ENCODE results near the gene ANP32A. TPM values are rescaled to one million over a fixed set of nuclear protein-coding genes. Genes with fewer than 3 reads are reported as not detected.

Gene ANP32A
- total RNA-seq, 1 experiment from 2014 or later, result 220 TPM

- intact Hi-C loops (cut with micrococcal nuclease), result no loop called here
- Histone ChIP-seq H3K27ac (ENCODE audit: low read depth, low read length) (no peak overlapping the region), H4K20me1 (ENCODE audit: insufficient read depth) (peaks cover 12% of the 10 kb centered on the region; the same call in 1 of the 2 replicates), H3K79me2 (ENCODE audit: insufficient read depth, low read length) (peaks cover 99% of the 10 kb centered on the region), H3K9me3 (ENCODE audit: control insufficient read depth in 1 of 2, insufficient read depth in 1 of 2, low read depth in 1 of 2, low read length in 2 of 2) (no peaks in the 10 kb centered on the region), H3K4me3 (replicated peaks in 1 of 2; ENCODE audit: low read depth in 1 of 2, low read length in 2 of 2) (no peak overlapping the region), H3K4me1 (ENCODE audit: control insufficient read depth in 1 of 2, insufficient read depth in 2 of 2, low read length in 2 of 2) (peaks cover 3 to 5% of the 10 kb centered on the region in 2 experiments; a peak in 2 of 4 replicates), H3K36me3 (ENCODE audit: control insufficient read depth in 1 of 2, insufficient read depth in 2 of 2, low read length in 2 of 2) (0 out of 4 replicates have a peak, but pooled peaks cover 0 to 6% of the 10 kb centered on the region in 2 experiments), H3K9me2 (ENCODE audit: insufficient read depth) (no peaks in the 10 kb centered on the region), H3K4me2 (ENCODE audit: low read length) (no peak overlapping the region), H2AFZ (ENCODE audit: low read depth, low read length, poor library complexity, severe bottlenecking) (no peak overlapping the region), H3K9ac (ENCODE audit: low read length) (no peak overlapping the region), H3K27me3 (ENCODE audit: insufficient read depth, low read length) (no peaks in the 10 kb centered on the region)
- POLR2A ChIA-PET, result no interaction called here
- RAD21 ChIA-PET (ENCODE audit: low non-redundant PET in 1 of 2, low total read pairs in 2 of 2, uncharacterized antibody in 2 of 2, unreplicated experiment in 2 of 2), result no interaction called here
- TF ChIP-seq CTCF (IDR thresholded peaks at IDR 0.05 in 2 of 3, conservative IDR thresholded peaks at IDR 0.05 in 1 of 3; ENCODE audit: borderline replicate concordance in 1 of 3, insufficient read depth in 1 of 3, low read depth in 2 of 3, low read length in 2 of 3), result no peak
- no peak for TF ChIP-seq SRF (IDR thresholded peaks at IDR 0.05; ENCODE audit: low read depth)
- no peak for TF ChIP-seq EZH2 (IDR thresholded peaks at IDR 0.05)
- TF ChIP-seq POLR2A (IDR thresholded peaks at IDR 0.05; ENCODE audit: borderline replicate concordance, extremely low read depth, insufficient read depth, insufficient read length), result no peak
- no peak for TF ChIP-seq CEBPB (IDR thresholded peaks at IDR 0.05; ENCODE audit: low read depth)
- no peak for TF ChIP-seq EGR1 (IDR thresholded peaks at IDR 0.05; ENCODE audit: low read depth)
- no peak for TF ChIP-seq YY1 (IDR thresholded peaks at IDR 0.05; ENCODE audit: extremely low read depth, insufficient replicate concordance, low read depth, low read length)
- no peak for TF ChIP-seq ELF1 (IDR thresholded peaks at IDR 0.05; ENCODE audit: borderline replicate concordance, low read depth)
- no peak for TF ChIP-seq ZFX (IDR thresholded peaks at IDR 0.05)
- TF ChIP-seq CBX3 (IDR thresholded peaks at IDR 0.05; ENCODE audit: low read depth), result no peak
- no peak for TF ChIP-seq REST (IDR thresholded peaks at IDR 0.05; ENCODE audit: low read depth)
- no peak for TF ChIP-seq SP1 (IDR thresholded peaks at IDR 0.05; ENCODE audit: low read depth)
- no peak for TF ChIP-seq ATF3 (IDR thresholded peaks at IDR 0.05)
- TF ChIP-seq POLR2AphosphoS5 (IDR thresholded peaks at IDR 0.05; ENCODE audit: low read depth, low read length), result no peak
- TF ChIP-seq TCF7L2 (IDR thresholded peaks at IDR 0.05; ENCODE audit: borderline replicate concordance, extremely low read depth, insufficient read depth, insufficient read length), result no peak
- no peak for TF ChIP-seq MAX (IDR thresholded peaks at IDR 0.05)
- CTCF ChIA-PET, result interaction anchor here (1.0 kb wide), 1 partner anchor 24 kb away, joined by 4 read pairs; no protein-coding TSS in a partner anchor
- ATAC-seq (no peak), DNase-seq (ENCODE audit: low read depth, low spot score) (no peak)
- no TSS peak for BruUV-seq (replicated peaks)
These were observed 12.6 kb downstream of the ANP32A start for GRCh38 chr15:68808091-68808490.
